ENCODE results near the gene NACC1. TPM values are rescaled to one million over a fixed set of nuclear protein-coding genes. Genes with fewer than 3 reads are reported as not detected.

Gene NACC1
- total RNA-seq, 4 donors from 2014 or later, result 12.0 to 44.7 (median 23.0) TPM

GRCh38 chr19:13074378-13074777, 43.7 kb upstream of the NACC1 start:
- no peak for TF ChIP-seq CTCF (IDR thresholded peaks at IDR 0.05)
- DNase-seq (ENCODE audit: low spot score), result no peak
- ATAC-seq (ENCODE audit: low FRiP score), result no peak

GRCh38 chr19:13076320-13076719, 41.7 kb upstream of the NACC1 start:
- no peak for TF ChIP-seq CTCF (IDR thresholded peaks at IDR 0.05)
- ATAC-seq (ENCODE audit: low FRiP score) (no peak), DNase-seq (ENCODE audit: low spot score) (no peak)

DNA sequence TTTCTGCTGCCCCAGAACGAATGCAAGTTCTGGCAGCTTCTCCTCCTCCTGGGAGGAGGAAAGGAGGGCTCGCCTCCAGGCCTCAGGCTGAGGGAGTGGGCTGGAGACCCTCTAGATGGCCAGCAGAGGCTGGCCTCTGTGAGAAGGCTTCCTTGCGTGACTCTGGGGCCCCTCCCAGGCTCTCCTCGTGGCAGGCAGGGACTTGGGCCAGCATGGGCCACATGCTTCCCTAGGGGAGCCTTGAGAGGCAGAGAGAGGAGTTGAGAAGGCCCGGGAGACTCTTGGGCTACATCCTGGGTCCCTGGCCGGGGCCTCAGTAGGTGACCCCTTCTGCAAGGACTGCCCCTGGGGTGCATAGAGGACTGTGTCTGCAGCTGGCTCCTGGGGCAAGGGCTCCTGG, 41.3 kb upstream of the NACC1 start:
- no peak for ATAC-seq (ENCODE audit: low FRiP score)
- no peak for DNase-seq (ENCODE audit: low spot score)
- no peak for TF ChIP-seq CTCF (IDR thresholded peaks at IDR 0.05)

DNA sequence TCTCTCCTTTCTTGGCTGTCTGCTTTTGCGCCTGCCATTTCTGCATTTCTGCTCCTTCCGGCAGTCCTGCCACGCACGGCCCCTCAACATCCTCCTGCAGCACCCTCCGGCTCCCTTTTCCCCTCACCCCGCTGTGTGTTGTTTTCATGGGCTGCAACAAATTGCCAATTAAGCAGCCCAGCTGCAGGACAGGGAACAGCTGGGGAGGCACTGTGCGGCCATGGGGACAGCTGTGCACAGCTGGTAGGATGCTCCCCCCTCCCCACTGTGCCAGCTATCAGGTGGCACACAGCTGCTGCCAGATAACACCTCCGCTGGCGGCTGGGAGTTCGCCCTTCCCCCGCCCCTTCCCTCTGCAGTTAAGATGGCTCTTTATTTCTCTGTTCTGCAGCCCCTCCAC, 40.8 kb upstream of the NACC1 start:
- ATAC-seq (ENCODE audit: low FRiP score) (no peak), DNase-seq (ENCODE audit: low spot score) (no peak)
- no peak for TF ChIP-seq CTCF (IDR thresholded peaks at IDR 0.05)

- ATAC-seq (ENCODE audit: low FRiP score) (no peak), DNase-seq (ENCODE audit: low spot score) (no peak)
- TF ChIP-seq CTCF (IDR thresholded peaks at IDR 0.05), result no peak
These were observed 39.7 kb upstream of the NACC1 start for GRCh38 chr19:13078381-13078780.

GRCh38 chr19:13078897-13079541, 39.0 kb upstream of the NACC1 start:
- TF ChIP-seq CTCF (IDR thresholded peaks at IDR 0.05), result no peak
- DNase-seq (ENCODE audit: low spot score) (no peak), ATAC-seq (ENCODE audit: low FRiP score) (peak; percentile 15)

- no peak for TF ChIP-seq CTCF (IDR thresholded peaks at IDR 0.05)
- ATAC-seq (ENCODE audit: low FRiP score) (peak; percentile 26), DNase-seq (ENCODE audit: low spot score) (no peak)
These were observed 38.5 kb upstream of the NACC1 start for GRCh38 chr19:13079542-13079986.

All from omental fat pad (tissue), 4 donors.